Thoracic aorta (tissue), 2 donors: Measurements from ENCODE around the gene SLC46A3. TPM values are rescaled to one million over a fixed set of nuclear protein-coding genes. Genes with fewer than 3 reads are reported as not detected.
A peak's percentile ranks its signal among the peaks of the same experiment; 100 is the strongest.

ENCODE experiments used
- ATAC-seq: fragments of 150-250 bp; one replicate; pipeline ENCODE4 v1.8.0; 2017; ENCODE audit warnings: low read depth; ENCODE audit not compliant: insufficient number of reproducible peaks, low FRiP score
- DNase-seq: peaks from one replicate; pipeline ENCODE4 v3.0.0-alpha.2; 2020; ENCODE audit warnings: low spot score
- H3K27ac ChIP-seq, 2 donors: fragments of 200-600 bp; sonication (generic); 1 replicate in 1 of 2; 2 replicates in 1 of 2; pipeline ENCODE4 v1.5.1; 2016; ENCODE audit warnings: mild to moderate bottlenecking in 2 of 2, moderate library complexity in 2 of 2
- H3K27me3 ChIP-seq: fragments of 200-600 bp; sonication (generic); replicated peaks from 2 replicates; pipeline ENCODE4 v1.6.0; 2016; ENCODE audit warnings: mild to moderate bottlenecking; ENCODE audit not compliant: insufficient read depth
- H3K36me3 ChIP-seq: fragments of 200-600 bp; sonication (generic); one replicate; pipeline ENCODE4 v1.5.1; 2016
- H3K4me1 ChIP-seq, 2 donors: fragments of 200-600 bp; sonication (generic); 1 replicate in 1 of 2; 2 replicates in 1 of 2; pipeline versions ENCODE4 v1.5.1 to v1.6.0; 2016; ENCODE audit warnings: low read depth in 2 of 2, mild to moderate bottlenecking in 1 of 2; ENCODE audit not compliant: control insufficient read depth in 1 of 2
- H3K4me3 ChIP-seq: fragments of 200-600 bp; sonication (generic); 2 replicates; pipeline ENCODE4 v1.5.1; 2016; ENCODE audit warnings: mild to moderate bottlenecking
- H3K9me3 ChIP-seq: fragments of 200-600 bp; sonication (generic); 2 replicates; pipeline ENCODE4 v1.5.1; 2016
- total RNA-seq, 2 donors: library from RNA; depleted of rRNA; stranded (reverse); fragments of >200 nt; gene quantifications; one replicate each; pipeline versions ENCODE4 v1.1.0 to v1.2.3, GENCODE V29; 2016
- TF ChIP-seq, protein P1 (sequence below): fragments of 200-600 bp; sonication (generic); IDR thresholded peaks from one replicate; pipeline ENCODE4 v1.5.1; 2019; ENCODE audit warnings: antibody characterized with exemption

The SLC46A3 gene
- total RNA-seq, 2 donors from 2014 or later = 10.8 to 16.4 TPM

DNA sequence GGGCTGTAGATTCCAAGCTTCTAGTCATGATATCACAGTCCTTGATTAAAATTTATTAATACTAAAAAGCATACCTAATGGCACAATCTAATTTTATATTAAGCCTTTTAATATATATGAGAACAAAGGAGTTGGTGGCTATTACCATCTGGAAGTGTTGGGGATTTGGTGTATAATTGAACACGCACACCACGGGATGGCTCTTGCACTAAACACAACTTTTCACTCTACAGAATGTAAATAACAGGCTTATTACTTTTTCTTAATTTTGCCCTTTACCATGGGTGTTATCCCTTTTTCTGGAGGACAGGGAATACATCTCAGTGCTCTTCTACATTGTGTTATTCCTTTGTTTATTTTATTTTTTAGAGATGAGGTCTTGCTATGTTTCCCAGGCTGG, 38.2 kb downstream of the SLC46A3 start:
- ATAC-seq (no peak), DNase-seq (no peak)
- TF ChIP-seq, protein P1, sequence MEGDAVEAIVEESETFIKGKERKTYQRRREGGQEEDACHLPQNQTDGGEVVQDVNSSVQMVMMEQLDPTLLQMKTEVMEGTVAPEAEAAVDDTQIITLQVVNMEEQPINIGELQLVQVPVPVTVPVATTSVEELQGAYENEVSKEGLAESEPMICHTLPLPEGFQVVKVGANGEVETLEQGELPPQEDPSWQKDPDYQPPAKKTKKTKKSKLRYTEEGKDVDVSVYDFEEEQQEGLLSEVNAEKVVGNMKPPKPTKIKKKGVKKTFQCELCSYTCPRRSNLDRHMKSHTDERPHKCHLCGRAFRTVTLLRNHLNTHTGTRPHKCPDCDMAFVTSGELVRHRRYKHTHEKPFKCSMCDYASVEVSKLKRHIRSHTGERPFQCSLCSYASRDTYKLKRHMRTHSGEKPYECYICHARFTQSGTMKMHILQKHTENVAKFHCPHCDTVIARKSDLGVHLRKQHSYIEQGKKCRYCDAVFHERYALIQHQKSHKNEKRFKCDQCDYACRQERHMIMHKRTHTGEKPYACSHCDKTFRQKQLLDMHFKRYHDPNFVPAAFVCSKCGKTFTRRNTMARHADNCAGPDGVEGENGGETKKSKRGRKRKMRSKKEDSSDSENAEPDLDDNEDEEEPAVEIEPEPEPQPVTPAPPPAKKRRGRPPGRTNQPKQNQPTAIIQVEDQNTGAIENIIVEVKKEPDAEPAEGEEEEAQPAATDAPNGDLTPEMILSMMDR = no peak
- H3K27me3 ChIP-seq = no peaks in the 10 kb centered on the region
- no peaks in the 10 kb centered on the region for H3K9me3 ChIP-seq
- no peak overlapping the region for H3K27ac ChIP-seq
- peaks cover 15% of the 10 kb centered on the region for H3K36me3 ChIP-seq
- no peak overlapping the region for H3K4me3 ChIP-seq
- no peaks in the 10 kb centered on the region for H3K4me1 ChIP-seq

GRCh38 chr13:28679628-28680027, 39.1 kb downstream of the SLC46A3 start:
- H3K27ac ChIP-seq = no peak overlapping the region
- no peaks in the 10 kb centered on the region for H3K27me3 ChIP-seq
- no peak for ATAC-seq
- no peaks in the 10 kb centered on the region for H3K4me1 ChIP-seq
- no peaks in the 10 kb centered on the region for H3K9me3 ChIP-seq
- TF ChIP-seq, protein P1 = peak; percentile 32
- H3K4me3 ChIP-seq = no peak overlapping the region
- H3K36me3 ChIP-seq = peaks cover 21% of the 10 kb centered on the region
- DNase-seq = no peak

DNA sequence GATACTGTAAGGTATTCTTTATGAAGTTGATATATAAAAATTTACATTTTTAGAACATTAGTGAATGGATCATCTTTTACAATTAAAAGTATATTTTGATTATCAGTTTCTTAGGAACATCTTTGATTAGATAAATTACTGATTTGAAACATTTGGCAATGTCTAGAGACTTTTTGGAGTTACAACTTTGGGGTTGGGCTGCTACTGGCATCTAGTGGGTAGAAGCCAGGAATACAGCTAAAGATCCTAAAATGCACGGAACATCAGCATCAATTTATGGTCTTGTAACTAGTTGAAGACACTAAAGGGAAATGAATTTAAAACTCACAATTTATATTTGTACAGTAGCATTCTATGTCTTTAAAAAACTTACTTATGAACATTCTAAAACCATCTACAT, 40.0 kb downstream of the SLC46A3 start:
- Histone ChIP-seq H3K4me1 (no peaks in the 10 kb centered on the region), H3K27me3 (no peaks in the 10 kb centered on the region), H3K36me3 (peaks cover 30% of the 10 kb centered on the region), H3K4me3 (no peak overlapping the region), H3K27ac (no peak overlapping the region), H3K9me3 (no peaks in the 10 kb centered on the region)
- DNase-seq = no peak
- TF ChIP-seq, protein P1 = no peak
- ATAC-seq = no peak

GRCh38 chr13:28671126-28671792, 47.5 kb downstream of the SLC46A3 start:
- Histone ChIP-seq H3K27ac (no peak overlapping the region), H3K4me3 (no peak overlapping the region), H3K36me3 (peaks cover 67% of the 10 kb centered on the region), H3K27me3 (no peaks in the 10 kb centered on the region), H3K9me3 (no peaks in the 10 kb centered on the region), H3K4me1 (no peaks in the 10 kb centered on the region)
- ATAC-seq (no peak), DNase-seq (no peak)
- TF ChIP-seq, protein P1 = no peak

DNA sequence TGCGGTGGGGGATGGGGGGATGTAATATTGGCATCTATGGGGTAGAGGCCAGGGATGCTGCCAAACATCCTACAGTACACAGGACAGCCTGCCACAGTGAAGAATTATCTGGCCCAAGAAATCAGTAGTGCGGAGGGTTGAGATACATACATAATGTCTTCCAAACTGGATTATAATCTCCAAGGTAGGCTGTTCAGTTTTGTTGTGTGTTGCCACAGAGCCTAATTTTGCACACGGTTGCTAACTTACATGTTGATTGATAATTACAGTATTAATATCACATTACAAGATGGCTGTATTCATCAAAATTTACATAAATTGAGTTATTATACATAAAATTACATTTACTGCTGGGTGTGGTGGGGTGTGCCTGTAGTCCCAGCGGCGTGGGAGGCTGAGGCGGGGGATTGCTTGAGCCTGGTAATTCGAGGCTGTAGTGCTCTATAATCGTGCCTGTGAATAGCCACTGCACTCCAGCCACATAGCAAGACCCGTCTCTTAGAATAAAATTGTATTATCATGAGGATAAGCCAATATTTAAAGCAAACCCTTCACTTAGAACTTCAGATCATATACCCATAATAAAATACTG, 51.8 kb downstream of the SLC46A3 start:
- Histone ChIP-seq H3K27ac (no peak overlapping the region), H3K36me3 (peaks cover 69% of the 10 kb centered on the region), H3K27me3 (no peaks in the 10 kb centered on the region), H3K9me3 (no peaks in the 10 kb centered on the region), H3K4me3 (no peak overlapping the region), H3K4me1 (peaks cover under 1 to 1% of the 10 kb centered on the region in 2 donors)
- ATAC-seq (no peak), DNase-seq (no peak)
- TF ChIP-seq, protein P1 = no peak
